OCI-LY1 (cell line): ENCODE data around the gene CAPN12.

Experiments
- H2AFZ ChIP-seq: fragments of 200-600 bp; sonication (generic), shearing (Covaris generic); 2 replicates; pipeline ENCODE4 v1.6.0; 2014; ENCODE audit warnings: antibody characterized with exemption, mild to moderate bottlenecking, low read length
- H3F3A ChIP-seq: fragments of 200-600 bp; sonication (generic), shearing (Covaris generic); 2 replicates; pipeline ENCODE4 v1.6.0; 2014; ENCODE audit warnings: mild to moderate bottlenecking, antibody characterized with exemption, low read length, moderate library complexity; ENCODE audit not compliant: insufficient read depth
- H3K27ac ChIP-seq: fragments of 200-600 bp; sonication (generic); 2 replicates; pipeline ENCODE4 v1.5.1; 2014; ENCODE audit warnings: low read length, mixed run types, mild to moderate bottlenecking, low read depth; ENCODE audit not compliant: poor library complexity, severe bottlenecking
- H3K27me3 ChIP-seq: fragments of 200-600 bp; sonication (generic); 2 replicates; pipeline ENCODE4 v1.6.0; 2014; ENCODE audit warnings: antibody characterized with exemption, mild to moderate bottlenecking, low read length, moderate library complexity; ENCODE audit not compliant: insufficient read depth
- H3K36me3 ChIP-seq: fragments of 200-600 bp; sonication (generic); 2 replicates; pipeline ENCODE4 v1.6.1; 2014; ENCODE audit warnings: mild to moderate bottlenecking, antibody characterized with exemption, low read length, moderate library complexity, mixed read lengths; ENCODE audit not compliant: insufficient read depth
- H3K4me1 ChIP-seq: fragments of 200-600 bp; sonication (generic); 2 replicates; pipeline ENCODE4 v1.5.1; 2014; ENCODE audit warnings: mild to moderate bottlenecking, low read length, moderate library complexity; ENCODE audit not compliant: insufficient read depth, severe bottlenecking
- H3K4me2 ChIP-seq: fragments of 200-600 bp; sonication (generic), shearing (Covaris generic); 2 replicates; pipeline ENCODE4 v1.6.1; 2014; ENCODE audit warnings: low read length
- H3K4me3 ChIP-seq: fragments of 200-600 bp; sonication (generic); 2 replicates; pipeline ENCODE4 v1.5.1; 2014; ENCODE audit warnings: low read length, low read depth, mild to moderate bottlenecking, mixed read lengths; ENCODE audit not compliant: poor library complexity, severe bottlenecking
- H3K79me2 ChIP-seq: fragments of 200-600 bp; shearing (Covaris generic); 2 replicates; pipeline ENCODE4 v1.6.1; 2016; ENCODE audit warnings: mixed run types, low read length, mixed read lengths; ENCODE audit not compliant: insufficient read depth
- H3K9ac ChIP-seq: fragments of 200-600 bp; sonication (generic), shearing (Covaris generic); 2 replicates; pipeline ENCODE4 v1.6.1; 2014; ENCODE audit warnings: mild to moderate bottlenecking, low read length, mixed read lengths
- H3K9me2 ChIP-seq: fragments of 200-600 bp; sonication (generic), shearing (Covaris generic); 2 replicates; pipeline ENCODE4 v1.6.1; 2014; ENCODE audit warnings: low read depth, mild to moderate bottlenecking, low read length, mixed read lengths
- H3K9me3 ChIP-seq: fragments of 200-600 bp; shearing (Covaris generic); 2 replicates; pipeline ENCODE4 v1.6.1; 2014; ENCODE audit warnings: low read length, mixed read lengths
- H4K20me1 ChIP-seq: fragments of 200-600 bp; sonication (generic), shearing (Covaris generic); 2 replicates; pipeline ENCODE4 v1.6.0; 2016; ENCODE audit warnings: mild to moderate bottlenecking, low read length; ENCODE audit not compliant: insufficient read depth
- CTCF ChIP-seq: fragments of 200-600 bp; sonication (generic), shearing (Covaris generic); IDR thresholded peaks from 2 replicates; pipeline ENCODE4 v1.5.1; 2017; ENCODE audit warnings: mild to moderate bottlenecking, antibody characterized with exemption, low read length, moderate library complexity, mixed read lengths
- EZH2 ChIP-seq: fragments of 200-600 bp; sonication (generic), shearing (Covaris generic); IDR thresholded peaks from 2 replicates; pipeline ENCODE4 v1.8.0; 2017; ENCODE audit warnings: borderline replicate concordance, mixed run types, mild to moderate bottlenecking, antibody characterized with exemption, low read length, moderate library complexity, mixed read lengths

Gene CAPN12

GRCh38 chr19:38705197-38706019, 38.9 kb downstream of the CAPN12 start:
- H3K4me1 ChIP-seq, result no peaks in the 10 kb centered on the region
- no peak overlapping the region for H3K4me3 ChIP-seq
- H3K27me3 ChIP-seq, result no peaks in the 10 kb centered on the region
- H3K36me3 ChIP-seq, result peaks cover 98% of the 10 kb centered on the region
- no peaks in the 10 kb centered on the region for H4K20me1 ChIP-seq
- H3K27ac ChIP-seq, result no peak overlapping the region
- H2AFZ ChIP-seq, result no peak overlapping the region
- no peaks in the 10 kb centered on the region for H3K9me2 ChIP-seq
- TF ChIP-seq CTCF (no peak), EZH2 (no peak)
- H3K4me2 ChIP-seq, result no peak overlapping the region
- no peaks in the 10 kb centered on the region for H3K9me3 ChIP-seq
- no peaks in the 10 kb centered on the region for H3F3A ChIP-seq
- no peak overlapping the region for H3K9ac ChIP-seq
- H3K79me2 ChIP-seq, result no peaks in the 10 kb centered on the region

GRCh38 chr19:38704488-38705026, 39.7 kb downstream of the CAPN12 start:
- peaks cover 97% of the 10 kb centered on the region for H3K36me3 ChIP-seq
- no peaks in the 10 kb centered on the region for H3F3A ChIP-seq
- no peak overlapping the region for H3K4me2 ChIP-seq
- no peaks in the 10 kb centered on the region for H3K27me3 ChIP-seq
- H3K4me3 ChIP-seq, result no peak overlapping the region
- no peaks in the 10 kb centered on the region for H3K79me2 ChIP-seq
- TF ChIP-seq EZH2, result no peak
- no peak; the same call in 1 of the 2 replicates for TF ChIP-seq CTCF
- H3K9ac ChIP-seq, result no peak overlapping the region
- no peak overlapping the region for H3K27ac ChIP-seq
- no peaks in the 10 kb centered on the region for H3K4me1 ChIP-seq
- no peaks in the 10 kb centered on the region for H3K9me2 ChIP-seq
- H4K20me1 ChIP-seq, result no peaks in the 10 kb centered on the region
- H2AFZ ChIP-seq, result no peak overlapping the region
- no peaks in the 10 kb centered on the region for H3K9me3 ChIP-seq

DNA sequence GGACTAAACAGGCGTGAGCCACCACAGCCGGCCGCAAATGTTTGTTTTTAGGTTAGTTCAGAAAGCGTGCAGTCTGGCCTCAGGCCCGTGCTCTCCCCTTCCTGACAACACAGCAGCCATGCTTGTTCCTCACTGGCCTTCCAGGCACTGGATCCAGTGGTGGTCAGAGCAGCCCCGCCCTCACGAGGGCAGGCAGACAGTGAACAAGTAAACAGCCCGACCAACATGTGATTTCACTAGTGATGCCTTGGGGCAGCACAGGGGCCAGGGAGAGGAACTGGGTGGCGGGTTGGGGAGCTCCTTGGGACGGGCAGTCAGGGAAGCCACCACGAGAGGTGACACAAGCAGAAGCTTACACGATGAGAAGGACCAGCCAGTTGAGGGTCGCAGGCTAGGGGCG, 40.8 kb downstream of the CAPN12 start:
- Histone ChIP-seq H2AFZ (no peak overlapping the region), H3K9me2 (no peaks in the 10 kb centered on the region), H3K9me3 (no peaks in the 10 kb centered on the region), H3F3A (no peaks in the 10 kb centered on the region), H3K36me3 (peaks cover 86% of the 10 kb centered on the region), H3K9ac (no peak overlapping the region), H3K4me3 (no peak overlapping the region), H3K4me1 (no peaks in the 10 kb centered on the region), H4K20me1 (no peaks in the 10 kb centered on the region), H3K4me2 (no peak overlapping the region), H3K27ac (no peak overlapping the region), H3K79me2 (no peaks in the 10 kb centered on the region), H3K27me3 (no peaks in the 10 kb centered on the region)
- TF ChIP-seq CTCF (no peak), EZH2 (no peak)
